IMR-90 (cell line): Measurements from ENCODE around the gene CEP63.
"Not testable (repeated sequence)": the region's sequence is repeated elsewhere in the genome, so short reads cannot be mapped to it uniquely, and the experiment has no call there.

ENCODE experiments used
- BHLHE40 ChIP-seq: fragments of 150-350 bp; IDR thresholded peaks from 2 replicates; pipeline ENCODE4 v1.6.1; 2016; ENCODE audit warnings: mild to moderate bottlenecking, low read depth, low read length
- CEBPB ChIP-seq: IDR thresholded peaks from 2 replicates; pipeline ENCODE4 v1.6.1; 2012; ENCODE audit warnings: low read depth, low read length, improper control_type of control experiment
- CTCF ChIP-seq: conservative IDR thresholded peaks from 2 replicates; pipeline ENCODE4 v1.5.1; 2012; ENCODE audit warnings: mild to moderate bottlenecking, low read depth, low read length, improper control_type of control experiment
- ELK1 ChIP-seq: fragments of 150-350 bp; IDR thresholded peaks from 2 replicates; pipeline ENCODE4 v1.6.1; 2016; ENCODE audit warnings: low read depth, mild to moderate bottlenecking, low read length, moderate library complexity, borderline replicate concordance
- FOS ChIP-seq: fragments of 150-350 bp; IDR thresholded peaks from 2 replicates; pipeline ENCODE4 v1.6.1; 2016; ENCODE audit warnings: low read depth, low read length
- MAZ ChIP-seq: IDR thresholded peaks from 2 replicates; pipeline ENCODE4 v1.6.1; 2012; ENCODE audit warnings: low read depth, mild to moderate bottlenecking, low read length, improper control_type of control experiment, moderate library complexity, borderline replicate concordance
- POLR2A ChIP-seq: IDR thresholded peaks from 2 replicates; pipeline ENCODE4 v1.6.1; 2012; ENCODE audit warnings: mild to moderate bottlenecking, low read depth, low read length
- RCOR1 ChIP-seq: IDR thresholded peaks from 2 replicates; pipeline ENCODE4 v1.6.1; 2012; ENCODE audit warnings: mild to moderate bottlenecking, low read length, improper control_type of control experiment; ENCODE audit not compliant: insufficient replicate concordance
- SMC3 ChIP-seq: fragments of 150-350 bp; IDR thresholded peaks from 2 replicates; pipeline ENCODE4 v1.6.1; 2016; ENCODE audit warnings: low read depth, mild to moderate bottlenecking, antibody characterized with exemption, low read length, moderate library complexity
- USF2 ChIP-seq: fragments of 150-350 bp; IDR thresholded peaks from 2 replicates; pipeline ENCODE4 v1.6.1; 2017; ENCODE audit warnings: mild to moderate bottlenecking, antibody characterized with exemption, low read length, low read depth

GRCh38 chr3:134569899-134570298, 84.0 kb downstream of the CEP63 start:
- not testable (repeated sequence) for TF ChIP-seq CTCF, POLR2A, RCOR1, BHLHE40, ELK1, USF2, CEBPB, MAZ, FOS, SMC3
